Mesenchymal stem cell (in vitro differentiated cells and primary cell): ENCODE results near the gene FBXL7.
A peak's percentile ranks its signal among the peaks of the same experiment; 100 is the strongest.

ENCODE experiments used
- small RNA-seq: library from polyadenylated mRNA; stranded (forward); fragments of <200 nt; extraction: miRNeasy Mini kit (QIAGEN cat#:217004); gene quantifications from one replicate; pipeline ENCODE3, GENCODE V24; 2013; ENCODE audit warnings: low read depth

Gene FBXL7

Small RNAs within 50 kb of the gene (small RNA-seq; reads per million reads assigned to genes)
- gene MIR887 = 1,420 reads per million, percentile 97 among the genes with 10 or more reads in this experiment
